Measurements from ENCODE around the gene NR3C1. TPM values are rescaled to one million over a fixed set of nuclear protein-coding genes. Genes with fewer than 3 reads are reported as not detected.

NR3C1 gene
- total RNA-seq, 1 experiment from 2014 or later, result 12.7 TPM

DNA sequence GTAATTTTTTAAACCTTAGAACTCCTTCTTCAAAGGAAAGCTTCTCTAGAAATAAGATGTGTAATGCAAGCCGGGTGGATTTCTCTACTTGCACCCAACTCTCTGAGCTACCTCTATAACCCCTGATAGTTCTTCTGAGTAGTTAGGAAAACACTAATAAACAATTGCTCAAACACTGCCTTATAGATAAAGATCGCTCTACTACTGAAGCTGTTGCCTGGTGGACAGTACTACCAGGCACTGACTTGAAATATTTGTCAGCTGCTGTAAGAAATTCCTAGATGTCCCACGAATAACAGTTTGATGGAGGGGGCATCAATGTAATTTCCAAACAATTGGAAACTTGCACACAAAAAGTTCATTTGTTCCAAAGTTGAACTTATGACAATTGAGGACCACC, 42.0 kb downstream of the NR3C1 start:
- Histone ChIP-seq H3K4me1 (ENCODE audit: insufficient read depth, low read length, poor library complexity, severe bottlenecking) (no peaks in the 10 kb centered on the region), H3K36me3 (ENCODE audit: insufficient read depth, low read length, poor library complexity, severe bottlenecking) (no peaks in the 10 kb centered on the region), H3K27ac (ENCODE audit: low read depth, low read length, poor library complexity, severe bottlenecking) (no peak overlapping the region), H3K27me3 (replicated peaks; ENCODE audit: insufficient read depth, low read depth, low read length, poor library complexity) (no peaks in the 10 kb centered on the region), H3K4me3 (ENCODE audit: low read depth, low read length, poor library complexity, severe bottlenecking) (no peak overlapping the region), H3K9me3 (ENCODE audit: low read depth, low read length, poor library complexity, severe bottlenecking) (peaks cover 4% of the 10 kb centered on the region)
- ChIA-PET POLR2A (ENCODE audit: low non-redundant PET) (no interaction called here), CTCF (no interaction called here)
- no peak for DNase-seq (ENCODE audit: low spot score)
- intact Hi-C loops (cut with micrococcal nuclease; ENCODE audit: unreplicated experiment), result no loop called here
- no peak for TF ChIP-seq EZH2 (IDR thresholded peaks at IDR 0.05; ENCODE audit: borderline replicate concordance, low read depth, low read length, poor library complexity, severe bottlenecking)
- no peak for TF ChIP-seq CTCF (conservative IDR thresholded peaks at IDR 0.05; ENCODE audit: low read depth, low read length)
- BruUV-seq (replicated peaks), result no TSS peak

GRCh38 chr5:143360755-143361154, 42.7 kb downstream of the NR3C1 start:
- ChIA-PET CTCF (no interaction called here), POLR2A (ENCODE audit: low non-redundant PET) (interaction anchor here (0.6 kb wide), 1 partner anchor 44 kb away, joined by 3 read pairs; no protein-coding TSS in a partner anchor)
- H3K36me3 ChIP-seq (ENCODE audit: insufficient read depth, low read length, poor library complexity, severe bottlenecking), result no peaks in the 10 kb centered on the region
- BruUV-seq (replicated peaks), result no TSS peak
- intact Hi-C loops (cut with micrococcal nuclease; ENCODE audit: unreplicated experiment), result no loop called here
- no peak for DNase-seq (ENCODE audit: low spot score)
- no peak overlapping the region for H3K27ac ChIP-seq (ENCODE audit: low read depth, low read length, poor library complexity, severe bottlenecking)
- H3K4me1 ChIP-seq (ENCODE audit: insufficient read depth, low read length, poor library complexity, severe bottlenecking), result peaks cover 3% of the 10 kb centered on the region
- no peaks in the 10 kb centered on the region for H3K27me3 ChIP-seq (replicated peaks; ENCODE audit: insufficient read depth, low read depth, low read length, poor library complexity)
- H3K4me3 ChIP-seq (ENCODE audit: low read depth, low read length, poor library complexity, severe bottlenecking), result no peak overlapping the region
- H3K9me3 ChIP-seq (ENCODE audit: low read depth, low read length, poor library complexity, severe bottlenecking), result peaks cover 4% of the 10 kb centered on the region
- no peak for TF ChIP-seq EZH2 (IDR thresholded peaks at IDR 0.05; ENCODE audit: borderline replicate concordance, low read depth, low read length, poor library complexity, severe bottlenecking)
- TF ChIP-seq CTCF (conservative IDR thresholded peaks at IDR 0.05; ENCODE audit: low read depth, low read length), result no peak

GRCh38 chr5:143359869-143360268, 43.6 kb downstream of the NR3C1 start:
- Histone ChIP-seq H3K27ac (ENCODE audit: low read depth, low read length, poor library complexity, severe bottlenecking) (no peak overlapping the region), H3K9me3 (ENCODE audit: low read depth, low read length, poor library complexity, severe bottlenecking) (peaks cover 4% of the 10 kb centered on the region), H3K27me3 (replicated peaks; ENCODE audit: insufficient read depth, low read depth, low read length, poor library complexity) (no peaks in the 10 kb centered on the region), H3K4me1 (ENCODE audit: insufficient read depth, low read length, poor library complexity, severe bottlenecking) (peaks cover 7% of the 10 kb centered on the region), H3K36me3 (ENCODE audit: insufficient read depth, low read length, poor library complexity, severe bottlenecking) (no peaks in the 10 kb centered on the region), H3K4me3 (ENCODE audit: low read depth, low read length, poor library complexity, severe bottlenecking) (no peak overlapping the region)
- intact Hi-C loops (cut with micrococcal nuclease; ENCODE audit: unreplicated experiment), result no loop called here
- ChIA-PET POLR2A (ENCODE audit: low non-redundant PET) (no interaction called here), CTCF (no interaction called here)
- BruUV-seq (replicated peaks), result no TSS peak
- TF ChIP-seq EZH2 (IDR thresholded peaks at IDR 0.05; ENCODE audit: borderline replicate concordance, low read depth, low read length, poor library complexity, severe bottlenecking), result no peak
- no peak for DNase-seq (ENCODE audit: low spot score)

- H3K27ac ChIP-seq (ENCODE audit: low read depth, low read length, poor library complexity, severe bottlenecking), result no peak overlapping the region
- intact Hi-C loops (cut with micrococcal nuclease; ENCODE audit: unreplicated experiment), result no loop called here
- no peak overlapping the region for H3K4me3 ChIP-seq (ENCODE audit: low read depth, low read length, poor library complexity, severe bottlenecking)
- no TSS peak for BruUV-seq (replicated peaks)
- no peak for TF ChIP-seq CTCF (conservative IDR thresholded peaks at IDR 0.05; ENCODE audit: low read depth, low read length)
- TF ChIP-seq EZH2 (IDR thresholded peaks at IDR 0.05; ENCODE audit: borderline replicate concordance, low read depth, low read length, poor library complexity, severe bottlenecking), result no peak
- ChIA-PET POLR2A (ENCODE audit: low non-redundant PET) (no interaction called here), CTCF (no interaction called here)
- peaks cover 7% of the 10 kb centered on the region for H3K4me1 ChIP-seq (ENCODE audit: insufficient read depth, low read length, poor library complexity, severe bottlenecking)
- no peaks in the 10 kb centered on the region for H3K27me3 ChIP-seq (replicated peaks; ENCODE audit: insufficient read depth, low read depth, low read length, poor library complexity)
- DNase-seq (ENCODE audit: low spot score), result no peak
- H3K9me3 ChIP-seq (ENCODE audit: low read depth, low read length, poor library complexity, severe bottlenecking), result no peaks in the 10 kb centered on the region
- no peaks in the 10 kb centered on the region for H3K36me3 ChIP-seq (ENCODE audit: insufficient read depth, low read length, poor library complexity, severe bottlenecking)
These were observed 46.5 kb downstream of the NR3C1 start for GRCh38 chr5:143356855-143357583.

Measured in A673 (cell line).